Subcutaneous adipose tissue (tissue), 4 donors: ENCODE results near the gene TMEM131L. TPM values are rescaled to one million over a fixed set of nuclear protein-coding genes. Genes with fewer than 3 reads are reported as not detected.

Experiments used
- CTCF ChIP-seq: fragments of 450-650 bp; IDR thresholded peaks from one replicate; pipeline ENCODE4 v1.5.1; 2016; ENCODE audit warnings: low read depth, mild to moderate bottlenecking, control low read depth, antibody characterized with exemption, moderate library complexity
- total RNA-seq, 4 donors: library from RNA; depleted of rRNA; stranded (reverse); fragments of >200 nt; gene quantifications; one replicate each; pipeline ENCODE4 v1.1.0, GENCODE V29; 2016

Gene TMEM131L
- total RNA-seq, 4 donors from 2014 or later = 24.7 to 43.5 (median 34.3) TPM

DNA sequence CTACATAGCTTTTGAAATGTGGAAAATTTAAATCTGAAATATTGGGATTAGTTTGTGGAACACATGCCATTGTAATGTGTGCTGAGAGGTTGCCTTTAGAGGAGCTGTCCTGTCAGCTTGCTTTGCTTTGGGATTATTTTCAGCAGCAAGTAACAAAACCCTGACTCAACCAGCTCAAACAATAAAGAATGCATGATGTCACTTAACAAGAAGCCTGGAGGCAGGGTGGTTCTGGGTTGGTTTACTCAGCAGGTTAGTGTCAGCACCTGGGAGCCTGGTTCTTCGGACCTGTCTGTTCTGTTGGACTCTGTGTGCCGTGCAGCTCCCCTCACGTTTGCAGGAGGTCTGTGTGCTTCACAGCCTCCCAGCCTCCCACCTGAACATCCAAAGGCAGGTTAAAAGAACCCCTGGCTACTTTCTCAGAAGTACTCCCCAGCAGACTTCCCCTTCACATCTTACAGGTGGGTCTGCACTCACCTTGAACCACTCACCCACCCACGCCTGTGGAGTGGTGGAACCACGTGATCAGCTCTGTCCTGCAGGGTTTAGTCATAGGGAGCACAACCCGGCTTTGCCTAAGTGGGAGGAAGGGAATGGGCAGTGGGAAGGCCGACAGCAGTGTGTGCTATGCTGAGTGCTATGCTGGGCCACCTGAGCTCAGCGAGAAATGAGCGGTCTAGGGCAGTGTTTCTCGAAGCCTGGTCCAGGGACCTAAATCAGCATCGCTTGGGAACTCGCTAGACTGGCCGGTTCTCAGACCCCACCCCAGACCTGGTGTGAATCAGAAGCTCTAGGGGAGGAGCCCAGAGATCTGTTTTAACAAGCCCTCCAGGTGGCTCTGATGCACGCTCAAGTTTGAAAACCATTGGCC is 20.4 kb downstream of the TMEM131L start:
- TF ChIP-seq CTCF = no peak

DNA sequence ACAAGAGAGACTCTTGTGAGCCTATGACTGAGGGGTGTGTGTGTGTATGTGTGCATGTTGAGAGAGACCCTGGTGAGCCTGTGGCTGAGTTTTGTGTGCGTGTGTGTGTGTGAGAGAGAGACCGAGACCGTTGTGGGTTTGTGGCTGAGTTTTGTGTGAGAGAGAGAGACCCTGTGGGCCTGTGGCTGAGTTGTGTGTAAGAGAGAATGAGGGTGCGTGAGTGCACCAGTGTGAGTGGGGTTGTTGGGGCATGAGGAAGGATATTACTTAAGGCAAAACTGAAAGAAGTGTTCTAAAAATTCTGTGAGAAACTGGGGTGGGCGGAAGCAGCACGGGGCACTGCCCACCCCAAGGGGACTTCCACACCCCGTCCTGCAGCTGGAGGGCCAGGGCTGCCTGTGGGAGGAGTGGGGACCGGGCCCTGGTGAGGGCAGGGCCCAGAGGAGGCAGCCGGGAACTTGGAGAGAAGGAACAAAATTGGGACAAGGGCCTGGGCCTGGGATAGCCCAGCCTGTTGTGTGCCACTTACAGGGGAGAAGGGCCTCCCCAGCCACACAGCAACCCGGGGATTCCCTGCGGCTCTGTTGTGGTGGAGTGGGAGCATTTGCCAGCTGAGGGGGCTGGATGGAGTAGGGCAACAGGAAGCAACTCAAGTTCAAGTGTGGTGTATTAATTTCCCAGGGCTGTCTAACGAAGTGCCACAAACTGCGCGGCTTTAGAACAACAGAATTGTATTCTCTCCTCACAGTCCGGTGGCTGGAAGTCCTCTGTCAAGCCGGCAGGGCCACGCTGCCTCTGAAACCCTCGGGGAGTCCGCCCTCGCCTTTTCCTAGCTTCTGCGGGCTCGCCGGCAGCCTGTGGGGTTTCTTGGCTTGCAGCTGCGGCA is 22.1 kb downstream of the TMEM131L start:
- no peak for TF ChIP-seq CTCF

DNA sequence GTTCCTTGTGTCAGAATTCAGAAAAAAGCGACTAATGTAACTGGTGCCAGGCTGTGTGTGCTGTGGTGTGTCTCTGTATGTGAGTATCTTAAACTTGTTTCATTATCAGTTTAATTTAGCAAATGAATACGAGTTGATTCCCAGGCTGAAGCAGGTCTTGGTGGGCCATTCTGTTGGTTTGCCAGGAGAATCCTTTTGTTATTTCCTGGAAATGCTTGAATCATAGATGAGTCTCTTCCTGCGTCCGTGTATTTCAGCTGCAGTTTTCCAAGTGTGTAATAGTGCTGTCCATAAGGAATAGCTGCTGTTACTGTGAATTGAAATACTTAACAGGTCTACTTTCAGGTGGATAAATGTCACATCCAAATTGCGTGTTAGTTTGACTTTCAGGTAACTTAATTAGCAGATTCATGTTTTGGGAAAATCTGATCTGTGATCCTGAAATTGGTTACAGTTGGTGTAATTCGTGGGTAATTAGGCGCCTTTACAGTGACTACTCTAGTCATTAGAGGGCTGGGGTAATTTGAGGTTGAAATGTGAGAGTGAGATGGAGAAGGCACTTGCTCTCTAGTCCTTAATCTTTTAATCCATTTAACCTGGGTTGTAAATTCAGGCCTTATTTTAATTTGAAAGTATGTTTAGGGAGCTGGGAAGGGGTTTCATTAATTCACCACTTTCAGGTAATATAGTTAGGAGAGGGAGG is 23.8 kb downstream of the TMEM131L start:
- TF ChIP-seq CTCF = no peak

DNA sequence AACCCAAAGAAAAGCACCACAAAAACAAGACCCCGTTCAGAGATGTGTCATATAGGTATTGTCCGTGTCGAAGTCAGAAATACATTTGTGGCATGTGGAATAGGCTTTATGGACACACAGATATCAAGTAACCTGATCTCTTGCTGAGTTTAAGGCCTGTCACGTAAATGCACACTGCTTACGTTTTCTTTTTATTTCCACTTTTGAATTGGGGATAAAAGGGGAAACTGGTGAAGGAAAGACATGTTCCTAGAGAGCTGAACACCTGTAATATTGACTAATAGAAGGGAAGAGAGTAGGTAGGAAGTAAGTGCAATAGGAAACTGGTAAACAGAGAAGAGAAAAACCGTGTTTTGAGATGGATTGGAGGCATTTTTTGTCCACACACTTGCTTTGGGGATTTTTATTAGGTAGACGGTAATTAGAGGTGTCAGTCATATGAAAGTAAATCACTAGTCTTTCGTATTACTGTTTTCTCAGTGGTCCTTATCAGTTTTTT is 24.9 kb downstream of the TMEM131L start:
- no peak for TF ChIP-seq CTCF

DNA sequence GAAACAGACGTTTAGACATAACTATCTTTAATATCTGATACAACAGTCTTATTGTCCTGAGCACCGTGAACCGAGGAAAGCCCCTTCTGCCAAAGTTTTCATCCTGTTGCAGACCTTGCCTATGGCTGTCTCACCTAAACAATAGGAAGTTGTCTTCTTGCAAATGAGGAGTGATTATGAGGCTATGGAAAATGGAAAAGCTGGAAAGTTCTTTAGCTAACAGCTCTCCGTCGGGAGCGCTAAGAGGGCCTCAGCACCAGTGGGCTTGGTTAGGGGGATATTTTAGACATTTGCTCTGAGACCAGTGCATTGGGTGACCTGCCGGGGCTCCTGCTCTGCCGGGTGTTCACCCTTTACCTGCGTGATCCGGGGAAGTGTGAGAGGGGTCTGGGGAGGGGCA is 28.4 kb downstream of the TMEM131L start:
- TF ChIP-seq CTCF = no peak

DNA sequence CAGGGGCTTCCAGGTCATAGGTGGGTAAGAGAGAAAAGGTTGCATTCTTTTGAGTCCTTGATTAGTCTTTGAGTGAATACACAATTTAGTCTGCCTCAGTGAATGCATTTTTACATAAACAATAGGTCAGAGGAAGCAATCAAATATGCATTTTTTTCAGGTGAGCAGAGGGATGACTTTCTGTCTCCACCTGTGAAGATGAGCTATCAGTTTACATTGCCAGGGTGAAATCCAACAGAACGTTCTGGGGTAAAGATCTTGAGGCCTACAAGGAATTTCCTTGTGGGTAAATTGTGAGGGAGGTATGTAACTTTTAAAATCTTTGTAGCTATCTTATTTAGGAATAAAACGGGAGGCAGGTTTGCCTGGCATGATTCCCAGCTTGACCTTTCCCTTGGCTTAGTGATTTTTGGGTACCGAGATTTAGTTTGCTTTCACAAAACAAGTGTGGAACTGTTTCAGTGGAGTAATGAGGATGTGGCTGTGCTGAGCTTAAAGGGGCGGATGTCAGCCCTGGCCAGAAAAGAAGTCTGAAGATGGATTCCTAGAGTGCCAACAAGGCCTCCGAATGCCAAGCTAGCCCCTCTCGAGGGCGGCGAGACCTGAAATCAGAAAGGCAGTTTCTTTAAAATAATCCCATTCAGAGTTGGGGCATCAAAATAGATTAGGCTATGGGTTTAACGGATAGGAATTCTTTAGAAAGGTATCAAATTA is 29.5 kb downstream of the TMEM131L start:
- no peak for TF ChIP-seq CTCF
